ENCODE data around the gene KDF1.
"Not testable (repeated sequence)": the region's sequence is repeated elsewhere in the genome, so short reads cannot be mapped to it uniquely, and the experiment has no call there.

The KDF1 gene

GRCh38 chr1:26993237-26994019 lies 33.2 kb upstream of the KDF1 start, which contains the start of gene TRNP1:
TSS of gene TRNP1 (plus strand) at chr1:26993692. CDS start at chr1:26993787, 95 bp downstream.
- DNase-seq: peak in 1 of 2 experiments; percentile 45

GRCh38 chr1:26991310-26992116 lies 31.2 kb upstream of the KDF1 start:
- no peak for DNase-seq

- not testable (repeated sequence) for DNase-seq
Observed at GRCh38 chr1:26989403-26990109, 29.3 kb upstream of the KDF1 start.

- DNase-seq: no peak
Observed at GRCh38 chr1:26986658-26987057, 26.4 kb upstream of the KDF1 start.

- DNase-seq: no peak
Observed at GRCh38 chr1:26984291-26984690, 24.0 kb upstream of the KDF1 start.

- no peak for DNase-seq
Observed at GRCh38 chr1:26983863-26984262, 23.6 kb upstream of the KDF1 start.

- no peak for DNase-seq
Observed at GRCh38 chr1:26981146-26981846, 21.0 kb upstream of the KDF1 start.

GRCh38 chr1:26978901-26979300 lies 18.6 kb upstream of the KDF1 start:
- DNase-seq: no peak

GRCh38 chr1:26976621-26977510 lies 16.6 kb upstream of the KDF1 start:
- no peak for DNase-seq

GRCh38 chr1:26972821-26973220 lies 12.6 kb upstream of the KDF1 start:
- DNase-seq: no peak

- DNase-seq: no peak
Observed at GRCh38 chr1:26972390-26972789, 12.1 kb upstream of the KDF1 start.

GRCh38 chr1:26971590-26971989 lies 11.3 kb upstream of the KDF1 start:
- DNase-seq: no peak

- DNase-seq: no peak
Observed at GRCh38 chr1:26970810-26971209, 10.5 kb upstream of the KDF1 start.

GRCh38 chr1:26965628-26966027 lies 5.4 kb upstream of the KDF1 start:
- DNase-seq: no peak

- DNase-seq: no peak
Observed at GRCh38 chr1:26965213-26965612, 4.9 kb upstream of the KDF1 start.

GRCh38 chr1:26961826-26962225 lies 1.6 kb upstream of the KDF1 start:
- peak; percentile 56 to 79 for DNase-seq

GRCh38 chr1:26960625-26960966 lies 328 bp upstream of the KDF1 start:
- DNase-seq: no peak

- DNase-seq: no peak
Observed at GRCh38 chr1:26959270-26959669, 998 bp downstream of the KDF1 start.

- no peak for DNase-seq
Observed at GRCh38 chr1:26957306-26957705, 3.0 kb downstream of the KDF1 start.

GRCh38 chr1:26956321-26956720 lies 3.9 kb downstream of the KDF1 start:
- no peak for DNase-seq

GRCh38 chr1:26953374-26953773 lies 6.9 kb downstream of the KDF1 start:
- DNase-seq: no peak

Data from SW 1271 (cell line).